WI38 (cell line): ENCODE results near the gene AKR1C3.

Experiments used
- H3K4me3 ChIP-seq: 2 replicates; pipeline ENCODE4 v1.5.1; 2011; ENCODE audit warnings: low read depth, mild to moderate bottlenecking, control low read depth, low read length
- CTCF ChIP-seq: IDR thresholded peaks from 2 replicates; pipeline ENCODE4 v1.5.1; 2012; ENCODE audit warnings: low read depth, mild to moderate bottlenecking, control low read depth, low read length

Gene AKR1C3

GRCh38 chr10:5068274-5068984 lies 25.8 kb upstream of the AKR1C3 start:
- no peak for TF ChIP-seq CTCF
- no peak overlapping the region for H3K4me3 ChIP-seq

GRCh38 chr10:5070648-5071410 lies 23.4 kb upstream of the AKR1C3 start:
- no peak overlapping the region for H3K4me3 ChIP-seq

GRCh38 chr10:5071411-5072198 lies 22.6 kb upstream of the AKR1C3 start:
- TF ChIP-seq CTCF: no peak
- H3K4me3 ChIP-seq: no peak overlapping the region

More at GRCh38 chr10:5070648-5071410, 23.4 kb upstream of the AKR1C3 start:
- no peak for TF ChIP-seq CTCF

GRCh38 chr10:5073659-5074058 lies 20.6 kb upstream of the AKR1C3 start:
- H3K4me3 ChIP-seq: no peak overlapping the region
- TF ChIP-seq CTCF: no peak

- H3K4me3 ChIP-seq: no peak overlapping the region
- TF ChIP-seq CTCF: no peak
These were observed 17.6 kb upstream of the AKR1C3 start for GRCh38 chr10:5076615-5077014.

GRCh38 chr10:5078547-5079180 lies 15.6 kb upstream of the AKR1C3 start:
- no peak for TF ChIP-seq CTCF
- no peak overlapping the region for H3K4me3 ChIP-seq
